SH-SY5Y (cell line): Measurements from ENCODE around the gene DVL1.

Experiments
- GATA2 ChIP-seq: IDR thresholded peaks from 2 replicates; pipeline ENCODE4 v1.6.1; 2011; ENCODE audit warnings: mild to moderate bottlenecking, low read depth, low read length
- GATA3 ChIP-seq: IDR thresholded peaks from 2 replicates; pipeline ENCODE4 v1.6.1; 2011; ENCODE audit warnings: low read depth, mild to moderate bottlenecking, low read length, moderate library complexity

GRCh38 chr1:1291023-1291528, 58.1 kb downstream of the DVL1 start:
- no peak for TF ChIP-seq GATA2
- no peak for TF ChIP-seq GATA3
